Measurements from ENCODE around the gene PPP3R1. TPM values are rescaled to one million over a fixed set of nuclear protein-coding genes. Genes with fewer than 3 reads are reported as not detected.

The PPP3R1 gene
- total and polyA plus RNA-seq, 9 of the 15 experiments (the other 6 are each of a cell fraction or from before 2014, with no cell fraction given): 3.7 to 70.0 (median 24.8) TPM

DNA sequence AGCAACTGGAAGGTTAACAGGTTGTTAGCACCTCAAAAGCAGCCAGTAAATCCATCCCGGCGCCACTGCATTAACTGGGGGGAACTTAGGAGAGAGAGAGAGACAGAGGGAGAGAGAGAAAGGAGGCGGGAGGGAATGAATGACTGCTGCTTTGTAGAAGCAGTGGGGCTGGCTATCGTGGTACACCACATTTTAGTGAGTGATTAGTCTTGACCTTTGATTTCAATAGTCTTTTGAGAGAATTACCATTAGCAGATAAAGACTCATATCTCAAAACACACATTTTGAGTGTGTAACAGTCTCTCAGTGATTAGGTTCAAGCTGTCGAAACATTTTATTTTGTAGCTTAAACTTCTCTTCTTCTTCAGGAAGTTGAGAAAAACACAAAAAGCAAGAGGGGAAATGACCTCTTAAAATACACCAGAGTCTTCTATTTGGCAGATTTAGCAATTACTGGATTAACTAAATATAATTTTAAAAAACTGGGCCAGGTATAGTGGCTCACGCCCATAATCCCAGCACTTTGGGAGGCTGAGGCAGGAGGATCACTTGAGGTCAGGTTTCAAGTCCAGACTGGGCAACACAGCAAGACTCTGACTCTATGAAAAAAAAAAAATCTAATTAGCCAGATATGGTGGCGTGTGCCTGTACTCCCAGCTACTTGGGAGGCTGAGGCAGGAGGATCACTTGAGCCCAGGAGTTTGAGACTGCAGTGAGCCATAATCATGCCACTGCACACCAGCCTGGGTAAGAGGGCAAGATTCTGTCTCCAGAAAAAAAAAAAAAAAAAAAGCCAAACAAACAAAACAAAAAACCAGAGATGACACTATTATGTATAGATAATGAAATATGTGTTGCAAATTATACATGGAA is 116.6 kb downstream of the PPP3R1 start (continued):
- TF ChIP-seq SIRT6 (IDR thresholded peaks at IDR 0.05; ENCODE audit: low read depth, low read length): no peak
- TF ChIP-seq, protein P1, sequence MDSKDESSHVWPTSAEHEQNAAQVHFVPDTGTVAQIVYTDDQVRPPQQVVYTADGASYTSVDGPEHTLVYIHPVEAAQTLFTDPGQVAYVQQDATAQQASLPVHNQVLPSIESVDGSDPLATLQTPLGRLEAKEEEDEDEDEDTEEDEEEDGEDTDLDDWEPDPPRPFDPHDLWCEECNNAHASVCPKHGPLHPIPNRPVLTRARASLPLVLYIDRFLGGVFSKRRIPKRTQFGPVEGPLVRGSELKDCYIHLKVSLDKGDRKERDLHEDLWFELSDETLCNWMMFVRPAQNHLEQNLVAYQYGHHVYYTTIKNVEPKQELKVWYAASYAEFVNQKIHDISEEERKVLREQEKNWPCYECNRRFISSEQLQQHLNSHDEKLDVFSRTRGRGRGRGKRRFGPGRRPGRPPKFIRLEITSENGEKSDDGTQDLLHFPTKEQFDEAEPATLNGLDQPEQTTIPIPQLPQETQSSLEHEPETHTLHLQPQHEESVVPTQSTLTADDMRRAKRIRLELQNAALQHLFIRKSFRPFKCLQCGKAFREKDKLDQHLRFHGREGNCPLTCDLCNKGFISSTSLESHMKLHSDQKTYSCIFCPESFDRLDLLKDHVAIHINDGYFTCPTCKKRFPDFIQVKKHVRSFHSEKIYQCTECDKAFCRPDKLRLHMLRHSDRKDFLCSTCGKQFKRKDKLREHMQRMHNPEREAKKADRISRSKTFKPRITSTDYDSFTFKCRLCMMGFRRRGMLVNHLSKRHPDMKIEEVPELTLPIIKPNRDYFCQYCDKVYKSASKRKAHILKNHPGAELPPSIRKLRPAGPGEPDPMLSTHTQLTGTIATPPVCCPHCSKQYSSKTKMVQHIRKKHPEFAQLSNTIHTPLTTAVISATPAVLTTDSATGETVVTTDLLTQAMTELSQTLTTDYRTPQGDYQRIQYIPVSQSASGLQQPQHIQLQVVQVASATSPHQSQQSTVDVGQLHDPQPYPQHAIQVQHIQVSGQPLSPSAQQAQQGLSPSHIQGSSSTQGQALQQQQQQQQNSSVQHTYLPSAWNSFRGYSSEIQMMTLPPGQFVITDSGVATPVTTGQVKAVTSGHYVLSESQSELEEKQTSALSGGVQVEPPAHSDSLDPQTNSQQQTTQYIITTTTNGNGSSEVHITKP (IDR thresholded peaks at IDR 0.05; ENCODE audit: partially characterized antibody): peak; percentile 19
- no peak for TF ChIP-seq SIN3B (IDR thresholded peaks at IDR 0.05; ENCODE audit: low read depth)
- TF ChIP-seq, protein P2, sequence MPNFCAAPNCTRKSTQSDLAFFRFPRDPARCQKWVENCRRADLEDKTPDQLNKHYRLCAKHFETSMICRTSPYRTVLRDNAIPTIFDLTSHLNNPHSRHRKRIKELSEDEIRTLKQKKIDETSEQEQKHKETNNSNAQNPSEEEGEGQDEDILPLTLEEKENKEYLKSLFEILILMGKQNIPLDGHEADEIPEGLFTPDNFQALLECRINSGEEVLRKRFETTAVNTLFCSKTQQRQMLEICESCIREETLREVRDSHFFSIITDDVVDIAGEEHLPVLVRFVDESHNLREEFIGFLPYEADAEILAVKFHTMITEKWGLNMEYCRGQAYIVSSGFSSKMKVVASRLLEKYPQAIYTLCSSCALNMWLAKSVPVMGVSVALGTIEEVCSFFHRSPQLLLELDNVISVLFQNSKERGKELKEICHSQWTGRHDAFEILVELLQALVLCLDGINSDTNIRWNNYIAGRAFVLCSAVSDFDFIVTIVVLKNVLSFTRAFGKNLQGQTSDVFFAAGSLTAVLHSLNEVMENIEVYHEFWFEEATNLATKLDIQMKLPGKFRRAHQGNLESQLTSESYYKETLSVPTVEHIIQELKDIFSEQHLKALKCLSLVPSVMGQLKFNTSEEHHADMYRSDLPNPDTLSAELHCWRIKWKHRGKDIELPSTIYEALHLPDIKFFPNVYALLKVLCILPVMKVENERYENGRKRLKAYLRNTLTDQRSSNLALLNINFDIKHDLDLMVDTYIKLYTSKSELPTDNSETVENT (CRISPR knock-in tag; IDR thresholded peaks at IDR 0.05): no peak
- TF ChIP-seq ZNF583 (CRISPR knock-in tag; IDR thresholded peaks at IDR 0.05): no peak
- no peak for TF ChIP-seq BCL6 (CRISPR knock-in tag; IDR thresholded peaks at IDR 0.05)
- peak; percentile 76; the same call in 1 of the 2 replicates for TF ChIP-seq ARID3A (IDR thresholded peaks at IDR 0.05; ENCODE audit: borderline replicate concordance, low read depth, low read length)
- TF ChIP-seq TEAD2 (tag; IDR thresholded peaks at IDR 0.05): no peak
- TF ChIP-seq HNRNPH1 (optimal IDR thresholded peaks at IDR 0.05; ENCODE audit: low read depth, low read length): no peak
- TF ChIP-seq ZNF76 (CRISPR knock-in tag; IDR thresholded peaks at IDR 0.05; ENCODE audit: borderline replicate concordance): no peak
- TF ChIP-seq FOS (IDR thresholded peaks at IDR 0.05; ENCODE audit: extremely low read depth, insufficient read length): no peak
- no peak for TF ChIP-seq PTBP1 (IDR thresholded peaks at IDR 0.05; ENCODE audit: low read depth, low read length)
- no peak for TF ChIP-seq SMC3 (conservative IDR thresholded peaks at IDR 0.05; ENCODE audit: insufficient read depth, low read depth, low read length)
- no peak for TF ChIP-seq NFIX (CRISPR knock-in tag; IDR thresholded peaks at IDR 0.05; ENCODE audit: low read depth)
- TF ChIP-seq RAD51 (IDR thresholded peaks at IDR 0.05; ENCODE audit: borderline replicate concordance, low read depth): no peak; the same call in 1 of the 2 replicates
- TF ChIP-seq ZNF655 (CRISPR knock-in tag; IDR thresholded peaks at IDR 0.05): no peak
- TF ChIP-seq EZH2 (IDR thresholded peaks at IDR 0.05; ENCODE audit: borderline replicate concordance, low read depth, low read length): peak; percentile 41; the same call in 1 of the 2 replicates
- TF ChIP-seq PHB (CRISPR knock-in tag; IDR thresholded peaks at IDR 0.05): no peak

All from K562 (cell line).